Stomach (tissue), 9 donors: ENCODE data around the gene SQSTM1. TPM values are rescaled to one million over a fixed set of nuclear protein-coding genes. Genes with fewer than 3 reads are reported as not detected.

ENCODE experiments used
- DNase-seq, 2 donors: peaks; one replicate each; pipeline versions ENCODE4 v3.0.0 to v3.0.0-alpha.2; 2013 to 2019
- H3K27ac ChIP-seq, 5 donors: fragments of 200-600 bp in 4 of 5; sonication (generic) in 4 of 5; one replicate each; pipeline ENCODE4 v1.5.1; 2013 to 2019; ENCODE audit warnings: mild to moderate bottlenecking in 1 of 5, moderate library complexity in 1 of 5
- H3K27me3 ChIP-seq, 3 donors: fragments of 200-600 bp; sonication (generic); one replicate each; pipeline ENCODE4 v1.5.1; 2017 to 2019; ENCODE audit warnings: mixed run types in 1 of 3
- H3K36me3 ChIP-seq, 4 donors: fragments of 200-600 bp; sonication (generic); 1 replicate in 3 of 4; 2 replicates in 1 of 4; pipeline ENCODE4 v1.5.1; 2016 to 2019
- H3K4me1 ChIP-seq, 4 donors: fragments of 200-600 bp; sonication (generic); one replicate each; pipeline ENCODE4 v1.5.1; 2016 to 2019
- H3K4me3 ChIP-seq, 4 donors: fragments of 200-600 bp; sonication (generic) in 3 of 4; one replicate each; pipeline ENCODE4 v1.5.1; 2016 to 2019; ENCODE audit warnings: mild to moderate bottlenecking in 1 of 4
- H3K9me3 ChIP-seq, 4 donors: fragments of 200-600 bp; sonication (generic); one replicate each; pipeline ENCODE4 v1.5.1; 2016 to 2019
- CTCF ChIP-seq, 7 experiments: fragments of 450-650 bp in 4 of 7; fragments of 200-600 bp in 3 of 7; sonication (generic) in 3 of 7; IDR thresholded peaks; one replicate each; pipeline ENCODE4 v1.5.1; 2016 to 2019; ENCODE audit warnings: antibody characterized with exemption in 7 of 7, control low read depth in 2 of 7, mild to moderate bottlenecking in 1 of 7
- EP300 ChIP-seq: sonication (generic); formaldehyde crosslinking; IDR thresholded peaks from one replicate; pipeline ENCODE4 v1.6.1; 2017; ENCODE audit warnings: antibody characterized with exemption
- POLR2A ChIP-seq, 4 donors: fragments of 450-650 bp; IDR thresholded peaks; one replicate each; pipeline ENCODE4 v1.6.1; 2016; ENCODE audit warnings: antibody characterized with exemption in 4 of 4, control low read depth in 2 of 4, mild to moderate bottlenecking in 1 of 4, moderate library complexity in 1 of 4
- POLR2AphosphoS5 ChIP-seq, 3 donors: sonication (generic); formaldehyde crosslinking; IDR thresholded peaks; one replicate each; pipeline ENCODE4 v1.6.1; 2016; ENCODE audit warnings: antibody characterized with exemption in 3 of 3
- WGBS, 5 donors: extraction: QIAGEN DNeasy Blood & Tissue Kit in 3 of 5; methylation state at CpG; one replicate each; pipeline versions ENCODE4 v1.1.5 to v1.1.7; 2013 to 2018; 5-methylcytosine and 5-hydroxymethylcytosine counted together
- intact Hi-C: fragments of 100-400 bp; cut with DNase I; formaldehyde crosslinking; loops from one replicate; pipeline ENCODE4 v1.15.1; 2023; ENCODE audit warnings: low total_unique reads
- polyA plus RNA-seq, 3 donors: library from polyadenylated mRNA; stranded (reverse); fragments of 200-250 nt; gene quantifications; one replicate each; pipeline ENCODE4 v1.2.3, GENCODE V29; 2013
- total RNA-seq, 5 donors: library from RNA; depleted of rRNA; stranded (reverse); fragments of >200 nt; gene quantifications; one replicate each; pipeline versions ENCODE4 v1.1.0 to v1.2.3, GENCODE V29; 2014 to 2016
- donor health status: healthy with polysubstance abuse.
- donor health status: Bipolar disorder and iron deficiency.
- donor health status: healthy.

Gene SQSTM1
- total and polyA plus RNA-seq, 8 donors, result 163 to 693 (median 356) TPM

GRCh38 chr5:179840321-179840720 lies 19.6 kb downstream of the SQSTM1 start:
- Histone ChIP-seq H3K27me3 (no peaks in the 10 kb centered on the region), H3K36me3 (peaks cover 40 to 97% (median 77%) of the 10 kb centered on the region in 4 donors), H3K4me3 (no peak overlapping the region), H3K4me1 (peaks cover 7 to 25% (median 16%) of the 10 kb centered on the region in 4 donors), H3K27ac (peak overlapping the region in 1 of 5 donors; percentile 4), H3K9me3 (no peaks in the 10 kb centered on the region)
- intact Hi-C loops, result no loop called here
- DNase-seq, result no peak
- 85 to 92% (median 91%) methylated on average over 11 of the region's 11 CpGs for WGBS, 5 donors
- TF ChIP-seq POLR2AphosphoS5 (IDR thresholded peaks at IDR 0.05) (no peak), EP300 (no peak), POLR2A (IDR thresholded peaks at IDR 0.05) (no peak), CTCF (IDR thresholded peaks at IDR 0.05) (no peak)

- Histone ChIP-seq H3K27ac (no peak overlapping the region), H3K9me3 (no peaks in the 10 kb centered on the region), H3K4me1 (peaks cover 7 to 21% (median 16%) of the 10 kb centered on the region in 4 donors), H3K27me3 (no peaks in the 10 kb centered on the region), H3K4me3 (no peak overlapping the region), H3K36me3 (peaks cover 35 to 97% (median 76%) of the 10 kb centered on the region in 4 donors)
- 80 to 91% (median 84%) methylated on average over 16 to 17 of the region's 17 CpGs for WGBS, 5 donors
- intact Hi-C loops, result no loop called here
- no peak for DNase-seq
- no peak for TF ChIP-seq EP300
- no peak for TF ChIP-seq POLR2AphosphoS5 (IDR thresholded peaks at IDR 0.05)
- TF ChIP-seq POLR2A (IDR thresholded peaks at IDR 0.05), result no peak
- TF ChIP-seq CTCF (IDR thresholded peaks at IDR 0.05), result no peak
Observed at GRCh38 chr5:179840766-179841165, 20.1 kb downstream of the SQSTM1 start.

GRCh38 chr5:179841621-179842020 lies 20.9 kb downstream of the SQSTM1 start:
- no peak overlapping the region for H3K4me3 ChIP-seq
- H3K9me3 ChIP-seq, result no peaks in the 10 kb centered on the region
- intact Hi-C loops, result no loop called here
- DNase-seq, result no peak
- WGBS, 5 donors, result 89 to 95% (median 94%) methylated on average over 9 of the region's 9 CpGs
- H3K27me3 ChIP-seq, result no peaks in the 10 kb centered on the region
- TF ChIP-seq POLR2AphosphoS5 (IDR thresholded peaks at IDR 0.05) (no peak), EP300 (no peak), POLR2A (IDR thresholded peaks at IDR 0.05) (no peak), CTCF (IDR thresholded peaks at IDR 0.05) (no peak)
- peaks cover 27 to 97% (median 76%) of the 10 kb centered on the region in 4 donors for H3K36me3 ChIP-seq
- H3K4me1 ChIP-seq, result peaks cover under 1 to 12% (median 7%) of the 10 kb centered on the region in 4 donors
- H3K27ac ChIP-seq, result no peak overlapping the region

DNA sequence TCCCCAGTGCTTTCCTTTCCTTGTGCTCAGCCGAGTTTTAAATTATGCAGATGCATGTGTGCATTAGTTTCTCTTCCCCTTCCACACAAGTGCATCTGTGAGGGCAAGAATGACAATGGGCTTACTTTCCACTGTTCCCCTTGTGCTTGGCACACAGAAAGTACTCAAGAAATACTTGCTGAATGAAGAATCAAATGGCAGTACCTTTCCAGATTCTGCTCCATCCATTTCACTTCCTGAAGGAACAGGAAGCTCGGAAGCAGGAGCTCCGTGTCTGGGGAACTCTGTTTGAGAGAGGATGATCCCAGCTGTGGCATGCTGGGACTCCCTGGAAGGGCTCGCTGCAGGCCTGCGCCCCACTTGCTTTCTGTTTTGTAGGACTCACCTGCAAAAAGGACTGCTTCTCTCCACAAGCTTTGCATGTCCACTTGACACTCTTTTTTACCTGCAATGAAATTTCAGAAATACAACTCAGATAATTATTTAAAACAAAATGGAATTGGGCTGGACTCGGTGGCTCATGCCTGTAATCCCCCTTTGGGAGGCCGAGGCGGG lies 32.4 kb downstream of the SQSTM1 start:
- Histone ChIP-seq H3K9me3 (no peaks in the 10 kb centered on the region), H3K27ac (peak overlapping the region in 1 of 5 donors; percentile 20)
- DNase-seq, result no peak

More for the DNA sequence above, 32.4 kb downstream of the SQSTM1 start:
- WGBS, 5 donors, result 79 to 91% (median 85%) methylated on average over 8 of the region's 8 CpGs
- TF ChIP-seq CTCF (IDR thresholded peaks at IDR 0.05) (no peak), POLR2A (IDR thresholded peaks at IDR 0.05) (no peak), EP300 (no peak), POLR2AphosphoS5 (IDR thresholded peaks at IDR 0.05) (no peak)
- H3K27me3 ChIP-seq, result no peaks in the 10 kb centered on the region
- peaks cover 31 to 54% (median 53%) of the 10 kb centered on the region in 4 donors for H3K36me3 ChIP-seq
- H3K4me1 ChIP-seq, result peaks cover 0 to 18% (median 12%) of the 10 kb centered on the region in 4 donors
- no peak overlapping the region for H3K4me3 ChIP-seq
- intact Hi-C loops, result no loop called here
